Stimulated activated CD8-positive, alpha-beta memory T cell treated with anti-CD3 and anti-CD28 coated beads, Interleukin-15, amount 100 ng/mL, for 48 hours (primary cell): ENCODE measurements around the gene SNTA1.
"Not testable (repeated sequence)": the region's sequence is repeated elsewhere in the genome, so short reads cannot be mapped to it uniquely, and the experiment has no call there.

ENCODE experiments used
- DNase-seq, 2 donors: peaks; one replicate each; pipeline ENCODE4 v3.0.0-alpha.2; 2020; ENCODE audit warnings: low read depth in 2 of 2

The SNTA1 gene

DNA sequence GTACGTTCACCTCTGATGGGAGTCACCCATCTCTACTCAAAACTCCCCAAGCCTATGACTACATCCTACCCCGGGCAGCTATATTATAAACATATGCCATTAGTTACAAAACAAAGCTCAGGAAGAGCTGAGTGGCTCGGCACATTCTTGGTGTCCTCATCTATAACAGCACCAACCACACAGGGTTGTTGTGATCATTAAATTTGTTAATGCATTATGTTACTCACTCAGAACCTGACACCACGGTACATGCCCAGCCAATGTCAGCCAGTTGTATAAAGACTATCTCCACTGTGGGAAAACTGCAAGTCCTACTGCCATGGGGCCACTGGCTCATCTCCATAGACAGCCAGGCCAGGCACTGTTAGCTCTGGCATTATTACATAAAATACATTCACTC lies 50.0 kb downstream of the SNTA1 start:
- no peak for DNase-seq

DNA sequence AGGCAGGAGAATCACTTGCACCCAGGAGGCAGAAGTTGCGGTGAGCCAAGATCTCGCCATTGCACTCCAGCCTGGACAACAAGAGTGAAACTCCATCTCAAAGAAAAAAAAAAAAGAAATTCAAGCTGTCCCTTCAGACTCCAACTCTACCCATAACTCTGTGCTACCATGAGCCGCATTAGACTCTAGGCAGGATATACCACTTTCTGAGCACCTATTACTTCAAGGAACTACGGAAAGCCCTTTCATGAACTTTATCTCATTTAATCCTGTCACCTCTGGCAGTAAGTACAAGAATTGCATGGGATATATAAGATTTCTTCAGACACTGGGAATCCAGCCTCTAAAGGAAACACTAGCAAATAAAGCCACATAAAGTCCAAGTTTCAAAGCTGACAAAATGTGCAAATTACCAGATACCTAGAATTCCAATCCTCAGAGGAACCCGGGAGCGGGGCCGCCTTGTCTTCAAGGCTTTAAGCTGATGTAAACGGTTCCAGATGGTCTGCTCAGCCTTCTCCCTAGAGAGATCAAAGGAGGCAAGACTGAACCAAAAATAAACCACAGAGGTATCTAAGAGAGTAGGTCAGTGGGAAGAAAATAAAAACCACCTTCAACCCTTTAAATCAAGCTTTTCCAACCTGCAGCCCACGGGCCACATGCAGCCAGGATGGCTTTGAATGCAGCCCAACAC lies 51.7 kb downstream of the SNTA1 start:
- no peak for DNase-seq

DNA sequence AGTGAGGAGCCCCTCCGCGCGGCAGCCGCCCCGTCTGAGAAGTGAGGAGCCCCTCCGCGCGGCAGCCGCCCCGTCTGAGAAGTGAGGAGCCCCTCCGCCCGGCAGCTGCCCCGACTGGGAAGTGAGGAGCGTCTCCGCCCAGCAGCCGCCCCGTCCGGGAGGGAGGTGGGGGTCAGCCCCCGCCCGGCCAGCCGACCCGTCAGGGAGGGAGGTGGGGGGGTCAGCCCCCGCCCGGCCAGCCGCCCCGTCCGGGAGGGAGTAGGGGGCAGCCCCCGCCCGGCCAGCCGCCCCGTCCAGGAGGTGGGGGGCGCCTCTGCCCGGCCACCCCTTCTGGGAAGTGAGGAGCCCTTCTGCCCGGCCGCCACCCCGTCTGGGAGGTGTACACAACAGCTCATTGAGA lies 54.2 kb downstream of the SNTA1 start:
- not testable (repeated sequence) for DNase-seq

- DNase-seq: no peak
Observed at GRCh38 chr20:33388268-33388667, 55.3 kb downstream of the SNTA1 start.

DNA sequence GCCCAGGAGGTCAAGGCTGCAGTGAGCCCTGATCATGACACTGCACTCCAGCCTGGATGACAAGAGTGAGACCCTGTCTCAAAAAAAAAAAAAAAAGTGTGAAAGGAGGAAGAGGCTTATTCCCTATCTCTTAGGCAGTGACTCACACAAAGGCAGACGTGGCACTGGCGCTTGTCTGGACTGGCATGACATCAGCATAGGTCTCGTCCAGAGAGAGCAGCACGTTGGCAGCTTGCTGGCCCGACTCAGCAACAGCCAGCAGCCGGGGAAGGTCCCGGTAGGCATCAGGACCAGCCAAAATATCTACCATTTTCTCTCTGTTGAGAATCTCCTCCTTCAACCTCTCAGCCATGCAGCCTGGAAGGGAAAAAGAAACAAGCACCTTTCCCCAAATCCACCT lies 56.4 kb downstream of the SNTA1 start:
- no peak for DNase-seq

- DNase-seq: no peak
Observed at GRCh38 chr20:33386673-33387072, 56.9 kb downstream of the SNTA1 start.

GRCh38 chr20:33377366-33377765 lies 66.2 kb downstream of the SNTA1 start:
- no peak for DNase-seq

- DNase-seq: no peak
Observed at GRCh38 chr20:33373735-33374605, 69.6 kb downstream of the SNTA1 start.

GRCh38 chr20:33372993-33373441 lies 70.5 kb downstream of the SNTA1 start:
- DNase-seq: no peak

DNA sequence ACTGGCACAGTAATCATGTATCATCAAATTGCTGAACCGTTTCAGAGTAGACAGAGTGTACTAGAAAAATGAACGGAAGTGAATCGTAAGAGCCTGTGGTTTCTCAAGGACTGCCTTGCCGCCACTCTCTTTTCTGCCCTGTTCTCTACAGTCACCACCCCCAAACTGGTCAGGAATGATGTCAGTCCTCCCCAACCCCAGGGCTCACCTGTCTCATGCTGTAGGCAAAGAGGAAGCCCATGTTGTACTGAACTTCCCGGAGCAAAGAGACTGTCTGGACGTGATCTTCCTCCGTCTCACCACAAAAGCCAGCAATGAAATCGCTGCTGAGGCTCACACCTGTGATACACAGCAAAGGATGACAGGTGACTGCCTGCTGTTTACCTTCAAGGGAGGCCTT lies 73.3 kb downstream of the SNTA1 start:
- peak; percentile 9 to 11 for DNase-seq

DNA sequence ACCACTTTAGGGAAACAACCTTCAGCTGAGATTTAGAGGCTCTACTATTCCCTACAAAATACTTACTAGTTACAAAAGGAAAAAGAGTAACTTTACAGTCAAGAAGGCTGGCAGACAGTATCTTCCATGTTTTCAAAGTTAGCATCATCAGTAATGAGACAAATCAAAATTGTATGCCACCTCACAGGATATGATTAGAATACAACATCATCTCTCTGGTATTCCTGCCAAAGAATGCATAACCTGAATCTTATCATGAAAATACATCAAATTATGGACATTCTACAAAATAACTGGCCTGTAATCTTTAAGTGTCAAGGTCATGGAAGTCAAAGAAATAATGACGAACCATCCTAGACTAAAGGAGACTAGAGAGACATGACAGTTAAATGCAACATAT lies 80.7 kb downstream of the SNTA1 start:
- DNase-seq: no peak

GRCh38 chr20:33359399-33360261 lies 83.9 kb downstream of the SNTA1 start:
- DNase-seq: no peak
